Activated naive CD8-positive, alpha-beta T cell (primary cell): ENCODE results near the gene RIPOR2.
"Not testable (repeated sequence)": the region's sequence is repeated elsewhere in the genome, so short reads cannot be mapped to it uniquely, and the experiment has no call there.

Experiments
- H3K27ac Mint-ChIP-seq: one replicate; pipeline ENCODE4 v1.8.0; 2021; ENCODE audit warnings: mixed read lengths
- H3K27me3 Mint-ChIP-seq: one replicate; pipeline ENCODE4 v1.8.0; 2021; ENCODE audit warnings: mixed read lengths
- H3K36me3 Mint-ChIP-seq: one replicate; pipeline ENCODE4 v1.8.0; 2021; ENCODE audit warnings: mixed read lengths
- H3K4me1 Mint-ChIP-seq: one replicate; pipeline ENCODE4 v1.8.0; 2021; ENCODE audit warnings: low read depth, mixed read lengths
- H3K4me3 Mint-ChIP-seq: one replicate; pipeline ENCODE4 v1.8.0; 2021; ENCODE audit warnings: mild to moderate bottlenecking, mixed read lengths
- H3K9me3 Mint-ChIP-seq: one replicate; pipeline ENCODE4 v1.8.0; 2021; ENCODE audit warnings: low read depth, mixed read lengths

RIPOR2 gene

GRCh38 chr6:24936641-24937317 lies 1.0 kb upstream of the RIPOR2 start:
- Mint-ChIP-seq H3K4me3 (peak overlapping the region; percentile 97), H3K36me3 (peaks cover 2% of the 10 kb centered on the region), H3K27ac (peak overlapping the region; percentile 93), H3K4me1 (peaks cover 93% of the 10 kb centered on the region), H3K9me3 (no peaks in the 10 kb centered on the region), H3K27me3 (no peaks in the 10 kb centered on the region)

GRCh38 chr6:24933868-24934401 lies 1.8 kb downstream of the RIPOR2 start:
- Mint-ChIP-seq H3K9me3 (no peaks in the 10 kb centered on the region), H3K27me3 (no peaks in the 10 kb centered on the region), H3K27ac (peak overlapping the region; percentile 93), H3K36me3 (peaks cover 2% of the 10 kb centered on the region), H3K4me1 (peaks cover 93% of the 10 kb centered on the region), H3K4me3 (peak overlapping the region; percentile 97)

- no peaks in the 10 kb centered on the region for H3K9me3 Mint-ChIP-seq
- H3K4me3 Mint-ChIP-seq, result peak overlapping the region; percentile 97
- H3K4me1 Mint-ChIP-seq, result peaks cover 95% of the 10 kb centered on the region
- peak overlapping the region; percentile 93 for H3K27ac Mint-ChIP-seq
- peaks cover 2% of the 10 kb centered on the region for H3K36me3 Mint-ChIP-seq
- H3K27me3 Mint-ChIP-seq, result no peaks in the 10 kb centered on the region
Observed at GRCh38 chr6:24933266-24933665, 2.5 kb downstream of the RIPOR2 start.

GRCh38 chr6:24932832-24933231 lies 2.9 kb downstream of the RIPOR2 start:
- no peaks in the 10 kb centered on the region for H3K36me3 Mint-ChIP-seq
- no peaks in the 10 kb centered on the region for H3K27me3 Mint-ChIP-seq
- peak overlapping the region; percentile 93 for H3K27ac Mint-ChIP-seq
- H3K4me3 Mint-ChIP-seq, result peak overlapping the region; percentile 97
- no peaks in the 10 kb centered on the region for H3K9me3 Mint-ChIP-seq
- peaks cover 93% of the 10 kb centered on the region for H3K4me1 Mint-ChIP-seq

- Mint-ChIP-seq H3K4me1 (peaks cover 93% of the 10 kb centered on the region), H3K27ac (peak overlapping the region; percentile 93), H3K4me3 (peak overlapping the region; percentile 97), H3K36me3 (peaks cover 5% of the 10 kb centered on the region), H3K27me3 (no peaks in the 10 kb centered on the region), H3K9me3 (peaks cover 5% of the 10 kb centered on the region)
Observed at GRCh38 chr6:24931718-24932691, 3.8 kb downstream of the RIPOR2 start.

GRCh38 chr6:24931296-24931695 lies 4.5 kb downstream of the RIPOR2 start:
- Mint-ChIP-seq H3K4me1 (peaks cover 90% of the 10 kb centered on the region), H3K36me3 (peaks cover 5% of the 10 kb centered on the region), H3K27ac (peak overlapping the region; percentile 93), H3K4me3 (peak overlapping the region; percentile 97), H3K9me3 (peaks cover 5% of the 10 kb centered on the region), H3K27me3 (no peaks in the 10 kb centered on the region)

- H3K4me1 Mint-ChIP-seq, result peaks cover 90% of the 10 kb centered on the region
- H3K4me3 Mint-ChIP-seq, result peak overlapping the region; percentile 97
Observed at GRCh38 chr6:24930431-24930871, 5.3 kb downstream of the RIPOR2 start.

GRCh38 chr6:24929242-24929641 lies 6.5 kb downstream of the RIPOR2 start:
- peaks cover 5% of the 10 kb centered on the region for H3K36me3 Mint-ChIP-seq
- no peaks in the 10 kb centered on the region for H3K27me3 Mint-ChIP-seq
- H3K27ac Mint-ChIP-seq, result peak overlapping the region; percentile 93
- peaks cover 90% of the 10 kb centered on the region for H3K4me1 Mint-ChIP-seq
- peak overlapping the region; percentile 97 for H3K4me3 Mint-ChIP-seq
- peaks cover 5% of the 10 kb centered on the region for H3K9me3 Mint-ChIP-seq

More at GRCh38 chr6:24930431-24930871, 5.3 kb downstream of the RIPOR2 start:
- Mint-ChIP-seq H3K9me3 (peaks cover 5% of the 10 kb centered on the region), H3K36me3 (peaks cover 5% of the 10 kb centered on the region), H3K27ac (peak overlapping the region; percentile 93), H3K27me3 (no peaks in the 10 kb centered on the region)

- Mint-ChIP-seq H3K27me3 (no peaks in the 10 kb centered on the region), H3K4me1 (peaks cover 89% of the 10 kb centered on the region), H3K9me3 (peaks cover 5% of the 10 kb centered on the region), H3K27ac (peak overlapping the region; percentile 93), H3K36me3 (peaks cover 5% of the 10 kb centered on the region), H3K4me3 (peak overlapping the region; percentile 97)
Observed at GRCh38 chr6:24927985-24928745, 7.6 kb downstream of the RIPOR2 start.

- Mint-ChIP-seq H3K4me1 (peaks cover 89% of the 10 kb centered on the region), H3K36me3 (peaks cover 5% of the 10 kb centered on the region), H3K27ac (peak overlapping the region; percentile 93), H3K9me3 (peaks cover 5% of the 10 kb centered on the region), H3K4me3 (peak overlapping the region; percentile 97), H3K27me3 (no peaks in the 10 kb centered on the region)
Observed at GRCh38 chr6:24927277-24927955, 8.3 kb downstream of the RIPOR2 start.

- peak overlapping the region; percentile 93 for H3K27ac Mint-ChIP-seq
- peaks cover 86% of the 10 kb centered on the region for H3K4me1 Mint-ChIP-seq
- peak overlapping the region; percentile 74 for H3K4me3 Mint-ChIP-seq
- not testable (repeated sequence) for H3K9me3 Mint-ChIP-seq, H3K27me3 Mint-ChIP-seq, H3K36me3 Mint-ChIP-seq
Observed at GRCh38 chr6:24926647-24927046, 9.1 kb downstream of the RIPOR2 start.

- H3K4me3 Mint-ChIP-seq, result peak overlapping the region; percentile 74
- H3K9me3 Mint-ChIP-seq, result peaks cover 5% of the 10 kb centered on the region
- peaks cover 5% of the 10 kb centered on the region for H3K36me3 Mint-ChIP-seq
- no peaks in the 10 kb centered on the region for H3K27me3 Mint-ChIP-seq
- H3K4me1 Mint-ChIP-seq, result peaks cover 86% of the 10 kb centered on the region
- peak overlapping the region; percentile 93 for H3K27ac Mint-ChIP-seq
Observed at GRCh38 chr6:24926192-24926591, 9.6 kb downstream of the RIPOR2 start.

GRCh38 chr6:24925661-24926060 lies 10.1 kb downstream of the RIPOR2 start:
- H3K4me1 Mint-ChIP-seq, result peaks cover 86% of the 10 kb centered on the region
- H3K9me3 Mint-ChIP-seq, result peaks cover 5% of the 10 kb centered on the region
- H3K27me3 Mint-ChIP-seq, result no peaks in the 10 kb centered on the region
- peak overlapping the region; percentile 93 for H3K27ac Mint-ChIP-seq
- peak overlapping the region; percentile 74 for H3K4me3 Mint-ChIP-seq
- peaks cover 5% of the 10 kb centered on the region for H3K36me3 Mint-ChIP-seq
